K562 (cell line): ENCODE results near the gene ATXN1. TPM values are rescaled to one million over a fixed set of nuclear protein-coding genes. Genes with fewer than 3 reads are reported as not detected.

ENCODE experiments used
- ATAC-seq: fragments of 200-7000 bp; cut with Tn5 transposase; 3 replicates; pipeline ENCODE4 v1.9.1; 2020; ENCODE audit warnings: moderate library complexity
- BruUV-seq: library from RNA; stranded (reverse); fragments of 400-500 nt; replicated peaks from 2 replicates; lab custom pipeline; 2021; lab: Mats Ljungman, UMichigan
- CTCF ChIA-PET: fragments of 300-600 bp; formaldehyde crosslinking; extraction: SDS; loops from one replicate; lab custom pipeline; 2021; ENCODE audit warnings: low intra/inter-chr PET ratio; lab: Yijun Ruan, JAX
- POLR2A ChIA-PET: fragments of 300-600, 350-650 bp; sonication (Branson Sonifier 250); formaldehyde crosslinking; extraction: SDS; loops from one replicate; lab custom pipeline; 2021; ENCODE audit warnings: antibody characterized with exemption, inconsistent platforms; lab: Yijun Ruan, JAX
- DNase-seq, 4 experiments: peaks; one replicate each; pipeline versions ENCODE4 v3.0.0 to v3.0.0-alpha.2; 2011 to 2018; ENCODE audit warnings: low spot score in 3 of 4, mixed read lengths in 3 of 4; ENCODE audit errors: extremely low read depth in 1 of 4
- FAIRE-seq: peaks from 2 replicates; lab custom pipeline; 2011; peaks lifted over from hg19 to GRCh38; lab: Jason Lieb, UNC
- H2AFZ ChIP-seq: 2 replicates; pipeline ENCODE4 v1.6.0; 2011; ENCODE audit warnings: low read depth, low read length, control low read depth, inconsistent platforms
- H3K27ac ChIP-seq: fragments of 200-600 bp; 3 replicates; pipeline ENCODE4 v1.8.0; 2011; ENCODE audit warnings: low read depth, mild to moderate bottlenecking, control low read depth, inconsistent platforms, low read length, moderate library complexity, mixed read lengths; ENCODE audit errors: extremely low read depth
- H3K27me3 ChIP-seq, 2 experiments: fragments of 300-600 bp in 1 of 2; 2 replicates in 1 of 2; 3 replicates in 1 of 2; pipeline versions ENCODE4 v1.6.0 to v1.8.0; 2011; ENCODE audit warnings: inconsistent platforms in 2 of 2, low read length in 2 of 2, mild to moderate bottlenecking in 1 of 2, mixed read lengths in 1 of 2, moderate library complexity in 1 of 2; ENCODE audit not compliant: control insufficient read depth in 2 of 2, insufficient read depth in 2 of 2
- H3K36me3 ChIP-seq: fragments of 300-600 bp; 3 replicates; pipeline ENCODE4 v1.8.0; 2011; ENCODE audit warnings: mild to moderate bottlenecking, low read length, inconsistent platforms; ENCODE audit not compliant: control insufficient read depth, insufficient read depth
- H3K4me1 ChIP-seq, 2 experiments: fragments of 200-600 bp in 1 of 2; replicated peaks in 1 of 2; 2 replicates in 1 of 2; 3 replicates in 1 of 2; pipeline versions ENCODE4 v1.5.1 to v1.8.0; 2011; ENCODE audit warnings: inconsistent platforms in 2 of 2, low read length in 2 of 2, mild to moderate bottlenecking in 1 of 2, mixed read lengths in 1 of 2, moderate library complexity in 1 of 2; ENCODE audit not compliant: control insufficient read depth in 2 of 2, insufficient read depth in 2 of 2
- H3K4me2 ChIP-seq: 2 replicates; pipeline ENCODE4 v1.6.1; 2011; ENCODE audit warnings: low read length, control low read depth, inconsistent platforms, mixed read lengths; ENCODE audit not compliant: insufficient read depth
- H3K4me3 ChIP-seq: fragments of 200-600 bp; sonication (generic), shearing (Covaris generic); 2 replicates; pipeline ENCODE4 v1.5.1; 2016; ENCODE audit warnings: control low read depth, inconsistent platforms
- H3K79me2 ChIP-seq: fragments of 200-600 bp; 3 replicates; pipeline ENCODE4 v1.8.0; 2011; ENCODE audit warnings: low read length, inconsistent platforms; ENCODE audit not compliant: control insufficient read depth, insufficient read depth
- H3K9ac ChIP-seq, 2 experiments: 2 replicates each; pipeline versions ENCODE4 v1.6.0 to v1.6.1; 2011; ENCODE audit warnings: low read depth in 2 of 2, low read length in 2 of 2, control low read depth in 1 of 2, inconsistent platforms in 1 of 2, mild to moderate bottlenecking in 1 of 2, mixed read lengths in 1 of 2; ENCODE audit not compliant: insufficient read depth in 1 of 2
- H3K9me1 ChIP-seq: one replicate; pipeline ENCODE4 v1.6.0; 2011; ENCODE audit warnings: inconsistent platforms, mild to moderate bottlenecking, low read length, moderate library complexity; ENCODE audit not compliant: control insufficient read depth, insufficient read depth
- H3K9me3 ChIP-seq: replicated peaks from 2 replicates; pipeline ENCODE4 v1.5.1; 2011; ENCODE audit warnings: low read depth, low read length, inconsistent platforms; ENCODE audit not compliant: control insufficient read depth, insufficient read depth
- H4K20me1 ChIP-seq: replicated peaks from 2 replicates; pipeline ENCODE4 v1.6.1; 2011; ENCODE audit warnings: low read length, inconsistent platforms, mixed read lengths; ENCODE audit not compliant: control insufficient read depth, insufficient read depth
- BCL6 ChIP-seq: fragments of 250-450 bp; sonication (Bioruptor Pico); IDR thresholded peaks from 2 replicates; pipeline ENCODE4 v1.4.0; 2020
- CBX1 ChIP-seq: sonication (generic); IDR thresholded peaks from 2 replicates; pipeline ENCODE4 v1.6.1; 2016; ENCODE audit warnings: antibody characterized with exemption, low read depth, mild to moderate bottlenecking
- KLF16 ChIP-seq: IDR thresholded peaks from 2 replicates; pipeline ENCODE4 v1.6.1; 2016; ENCODE audit warnings: antibody characterized with exemption
- NR2C2 ChIP-seq, 2 experiments: fragments of 200-800 bp in 1 of 2; sonication (Bioruptor generic) in 1 of 2; sonication (generic) in 1 of 2; formaldehyde crosslinking in 1 of 2; IDR thresholded peaks; 2 replicates each; pipeline versions ENCODE4 v1.6.1 to v1.8.0; 2016 to 2022; ENCODE audit warnings: mild to moderate bottlenecking in 1 of 2, missing compliant biosample characterization in 1 of 2, missing genetic modification characterization in 1 of 2, missing genetic modification reagents in 1 of 2
- ZNF584 ChIP-seq: fragments of 200-800 bp; sonication (Bioruptor generic); IDR thresholded peaks from 2 replicates; pipeline ENCODE4 v1.6.1; 2016; ENCODE audit warnings: low read depth, mild to moderate bottlenecking, missing genetic modification characterization, missing compliant biosample characterization
- WGBS: fragments of 100-300 bp; shearing (Covaris generic); methylation state at CpG from one replicate; pipeline ENCODE4 v1.1.6; 2016; ENCODE audit warnings: low coverage, mixed read lengths; ENCODE audit not compliant: insufficient coverage; ENCODE audit errors: missing lambda C conversion rate; 5-methylcytosine and 5-hydroxymethylcytosine counted together
- in situ Hi-C: fragments of 300-500 bp; cut with MboI; formaldehyde crosslinking; loops from 4 replicates; pipeline ENCODE4 v1.15.0; 2018; ENCODE audit warnings: inconsistent platforms, mixed read lengths
- intact Hi-C: fragments of 100-400 bp; cut with micrococcal nuclease; formaldehyde crosslinking; loops from 2 replicates; pipeline ENCODE4 v1.14.2; 2022
- polyA plus RNA-seq, 8 experiments: library from polyadenylated mRNA; depleted of rRNA in 4 of 8; stranded (reverse) in 5 of 8; unstranded in 3 of 8; fragments of >200 nt; fragmentation: Nextera tagmentation in 2 of 8; fragmentation: Illumina TruSeq in 1 of 8; extraction: Ambion mirVana in 2 of 8; extraction: Trizol in 1 of 8; gene quantifications; 2 replicates each; pipeline versions ENCODE4 v1.2.1 to v1.2.3, GENCODE V29; 2011 to 2014; ENCODE audit warnings: inconsistent platforms in 1 of 8, missing spikeins in 1 of 8
- total RNA-seq, 7 experiments: library from RNA; depleted of rRNA in 6 of 7; stranded (reverse); fragments of >200 nt in 6 of 7; fragmentation: Illumina TruSeq in 2 of 7; extraction: Trizol in 2 of 7; gene quantifications; 2 replicates each; pipeline versions ENCODE4 v1.2.1 to v1.2.3, GENCODE V29; 2011 to 2021; ENCODE audit warnings: low replicate concordance in 1 of 7
- TF ChIP-seq, protein P1 (sequence below): fragments of 250-450 bp; sonication (Bioruptor Pico); IDR thresholded peaks from 2 replicates; pipeline ENCODE4 v1.5.0; 2021

Gene ATXN1
- total and polyA plus RNA-seq, 9 of the 15 experiments (the other 6 are each of a cell fraction or from before 2014, with no cell fraction given) = under 0.01 to 1.2 (median 0.58) TPM

DNA sequence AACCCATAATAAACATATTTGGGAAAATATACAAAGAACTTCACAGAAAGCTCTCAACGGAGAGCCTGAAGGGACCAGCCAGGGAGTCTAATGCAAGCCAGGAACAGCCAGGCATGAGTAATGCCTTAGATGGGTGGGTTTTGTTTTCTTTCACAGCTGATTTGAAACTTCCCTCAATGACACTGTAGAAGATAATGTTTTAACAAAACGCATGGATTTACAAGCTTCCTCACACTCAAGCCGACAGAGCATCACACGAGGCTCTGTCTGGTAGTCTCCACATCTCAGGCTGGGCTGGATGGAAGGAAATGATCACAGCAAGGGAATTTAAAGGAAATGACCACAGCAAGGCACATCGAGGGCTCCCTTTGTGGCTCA, 409.0 kb downstream of the ATXN1 start:
- Histone ChIP-seq H3K4me2 (peak overlapping the region; percentile 55; the same call in 1 of the 2 replicates), H3K27ac (no peak overlapping the region), H3K79me2 (no peaks in the 10 kb centered on the region), H3K9me3 (no peaks in the 10 kb centered on the region), H3K9ac (no peak overlapping the region), H3K4me1 (no peaks in the 10 kb centered on the region), H3K9me1 (no peaks in the 10 kb centered on the region), H3K36me3 (no peaks in the 10 kb centered on the region), H3K27me3 (peaks cover 21 to 37% of the 10 kb centered on the region in 2 experiments), H4K20me1 (no peaks in the 10 kb centered on the region), H2AFZ (peak overlapping the region; percentile 62), H3K4me3 (no peak overlapping the region)
- DNase-seq = no peak
- no peak for ATAC-seq
- no peak for TF ChIP-seq ZNF584
- TF ChIP-seq BCL6 (CRISPR knock-in tag) = no peak
- TF ChIP-seq NR2C2 (CRISPR knock-in tag; IDR thresholded peaks at IDR 0.05) = no peak
- TF ChIP-seq NR2C2 (tag; IDR thresholded peaks at IDR 0.05) = no peak
- no peak for TF ChIP-seq CBX1
- TF ChIP-seq, protein P1, sequence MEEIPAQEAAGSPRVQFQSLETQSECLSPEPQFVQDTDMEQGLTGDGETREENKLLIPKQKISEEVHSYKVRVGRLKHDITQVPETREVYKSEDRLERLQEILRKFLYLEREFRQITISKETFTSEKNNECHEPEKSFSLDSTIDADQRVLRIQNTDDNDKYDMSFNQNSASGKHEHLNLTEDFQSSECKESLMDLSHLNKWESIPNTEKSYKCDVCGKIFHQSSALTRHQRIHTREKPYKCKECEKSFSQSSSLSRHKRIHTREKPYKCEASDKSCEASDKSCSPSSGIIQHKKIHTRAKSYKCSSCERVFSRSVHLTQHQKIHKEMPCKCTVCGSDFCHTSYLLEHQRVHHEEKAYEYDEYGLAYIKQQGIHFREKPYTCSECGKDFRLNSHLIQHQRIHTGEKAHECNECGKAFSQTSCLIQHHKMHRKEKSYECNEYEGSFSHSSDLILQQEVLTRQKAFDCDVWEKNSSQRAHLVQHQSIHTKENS = no peak
- TF ChIP-seq KLF16 = no peak
- BruUV-seq = no TSS peak
- 5% methylated on average over 5 of the region's 5 CpGs for WGBS
- POLR2A ChIA-PET = interaction anchor here (2.0 kb wide), 1 partner anchor 10 kb away, joined by 6 read pairs; no protein-coding TSS in a partner anchor
- CTCF ChIA-PET = no interaction called here
- in situ Hi-C loops (no loop called here), intact Hi-C loops (no loop called here)
- FAIRE-seq = no peak
